LNCaP clone FGC (cell line): ENCODE results near the gene MYO19.

Source experiments
- DNase-seq: peaks from one replicate; pipeline ENCODE4 v3.0.0-alpha.2; 2011; ENCODE audit warnings: low read depth
- H3K4me3 ChIP-seq: 2 replicates; pipeline ENCODE4 v1.5.1; 2011; ENCODE audit warnings: mild to moderate bottlenecking, low read depth, low read length, control low read depth
- CTCF ChIP-seq: IDR thresholded peaks from 2 replicates; pipeline ENCODE4 v1.5.1; 2012; ENCODE audit warnings: mild to moderate bottlenecking; ENCODE audit not compliant: control insufficient read depth, insufficient read depth; ENCODE audit errors: extremely low read depth

Gene MYO19

GRCh38 chr17:36507266-36507665, 27.4 kb downstream of the MYO19 start:
- DNase-seq = no peak
- no peak for TF ChIP-seq CTCF
- H3K4me3 ChIP-seq = no peak overlapping the region

GRCh38 chr17:36506831-36507230, 27.8 kb downstream of the MYO19 start:
- no peak for TF ChIP-seq CTCF
- DNase-seq = no peak
- no peak overlapping the region for H3K4me3 ChIP-seq

GRCh38 chr17:36506249-36506826, 28.3 kb downstream of the MYO19 start:
- DNase-seq = no peak
- no peak overlapping the region for H3K4me3 ChIP-seq
- no peak for TF ChIP-seq CTCF

- no peak overlapping the region for H3K4me3 ChIP-seq
- TF ChIP-seq CTCF = no peak
- no peak for DNase-seq
Measured at GRCh38 chr17:36505171-36505570, 29.5 kb downstream of the MYO19 start.

GRCh38 chr17:36504156-36504545, 30.5 kb downstream of the MYO19 start:
- H3K4me3 ChIP-seq = no peak overlapping the region
- DNase-seq = no peak
- no peak for TF ChIP-seq CTCF

GRCh38 chr17:36503456-36504155, 31.1 kb downstream of the MYO19 start:
- no peak overlapping the region for H3K4me3 ChIP-seq
- DNase-seq = no peak
- no peak for TF ChIP-seq CTCF

- TF ChIP-seq CTCF = no peak
- no peak overlapping the region for H3K4me3 ChIP-seq
- DNase-seq = no peak
Measured at GRCh38 chr17:36501963-36502362, 32.7 kb downstream of the MYO19 start.
